HCT116 (cell line): ENCODE results near the gene DIO3. TPM values are rescaled to one million over a fixed set of nuclear protein-coding genes. Genes with fewer than 3 reads are reported as not detected.

ENCODE experiments used
- ATAC-seq: fragments of 200-7000 bp; cut with Tn5 transposase; 2 replicates; pipeline ENCODE4 v1.9.1; 2020; ENCODE audit warnings: mild to moderate bottlenecking, moderate library complexity
- BruUV-seq: library from RNA; stranded (reverse); fragments of 400-500 nt; replicated peaks from 2 replicates; lab custom pipeline; 2021; lab: Mats Ljungman, UMichigan
- CTCF ChIA-PET: fragments of 300-600 bp; sonication (Branson Sonifier 250); formaldehyde crosslinking; loops from one replicate; lab custom pipeline; 2021; ENCODE audit warnings: antibody characterized with exemption; lab: Charles Lee
- POLR2A ChIA-PET: fragments of 300-600, 350-600 bp; sonication (Branson Sonifier 250); formaldehyde crosslinking; loops from one replicate; lab custom pipeline; 2021; ENCODE audit warnings: antibody characterized with exemption; lab: Charles Lee
- RAD21 ChIA-PET, 2 experiments: fragments of 300-600 bp; sonication (Branson Sonifier 250); formaldehyde crosslinking; loops; one replicate each; lab custom pipeline; 2023; ENCODE audit warnings: low total read pairs in 2 of 2; ENCODE audit not compliant: uncharacterized antibody in 2 of 2, unreplicated experiment in 2 of 2, low non-redundant PET in 1 of 2; lab: Charles Lee
- DNase-seq: peaks from one replicate; pipeline ENCODE4 v3.0.0-alpha.2; 2010; ENCODE audit warnings: low read depth, low spot score
- H2AFZ ChIP-seq: fragments of 200-600 bp; shearing (Covaris generic), sonication (generic); 2 replicates; pipeline ENCODE4 v1.6.1; 2017; ENCODE audit warnings: low read depth, mixed run types, mixed read lengths, antibody characterized with exemption, low read length; ENCODE audit not compliant: poor library complexity, severe bottlenecking
- H3K27ac ChIP-seq: 2 replicates; pipeline ENCODE4 v1.5.1; 2012; ENCODE audit warnings: low read depth, low read length
- H3K27me3 ChIP-seq: fragments of 200-600 bp; sonication (generic); 2 replicates; pipeline ENCODE4 v1.6.1; 2016; ENCODE audit warnings: mixed run types, low read length, mixed read lengths; ENCODE audit not compliant: insufficient read depth
- H3K36me3 ChIP-seq, 2 experiments: fragments of 200-500 bp in 1 of 2; fragments of 200-600 bp in 1 of 2; sonication (Bioruptor generic) in 1 of 2; sonication (generic) in 1 of 2; 2 replicates each; pipeline versions ENCODE4 v1.5.1 to v1.6.1; 2014 to 2016; ENCODE audit warnings: low read length in 2 of 2, inconsistent platforms in 1 of 2, mixed read lengths in 1 of 2, mixed run types in 1 of 2; ENCODE audit not compliant: insufficient read depth in 2 of 2, control insufficient read depth in 1 of 2
- H3K4me1 ChIP-seq, 2 experiments: fragments of 200-600 bp in 1 of 2; sonication (generic) in 1 of 2; 2 replicates each; pipeline versions ENCODE4 v1.5.1 to v1.6.1; 2012 to 2017; ENCODE audit warnings: low read length in 2 of 2, inconsistent platforms in 1 of 2, mild to moderate bottlenecking in 1 of 2, mixed read lengths in 1 of 2, mixed run types in 1 of 2, moderate library complexity in 1 of 2; ENCODE audit not compliant: insufficient read depth in 2 of 2, control insufficient read depth in 1 of 2
- H3K4me2 ChIP-seq: fragments of 200-600 bp; sonication (generic); 2 replicates; pipeline ENCODE4 v1.6.1; 2017; ENCODE audit warnings: mixed run types, low read length, mixed read lengths
- H3K4me3 ChIP-seq, 2 experiments: fragments of 200-600 bp in 1 of 2; sonication (generic) in 1 of 2; replicated peaks in 1 of 2; 2 replicates each; pipeline ENCODE4 v1.5.1; 2011 to 2016; ENCODE audit warnings: low read length in 2 of 2, control low read depth in 1 of 2, low read depth in 1 of 2, mild to moderate bottlenecking in 1 of 2, mixed read lengths in 1 of 2, mixed run types in 1 of 2
- H3K79me2 ChIP-seq: fragments of 200-600 bp; sonication (generic); 2 replicates; pipeline ENCODE4 v1.6.1; 2017; ENCODE audit warnings: mild to moderate bottlenecking, mixed run types, low read length, moderate library complexity, mixed read lengths; ENCODE audit not compliant: insufficient read depth
- H3K9ac ChIP-seq: fragments of 200-600 bp; sonication (generic); 2 replicates; pipeline ENCODE4 v1.6.1; 2016; ENCODE audit warnings: low read length, mixed read lengths
- H3K9me2 ChIP-seq: fragments of 200-600 bp; sonication (generic), shearing (Covaris generic); 2 replicates; pipeline ENCODE4 v1.6.1; 2017; ENCODE audit warnings: mixed run types, mild to moderate bottlenecking, moderate library complexity; ENCODE audit not compliant: insufficient read depth
- H3K9me3 ChIP-seq, 2 experiments: fragments of 200-500 bp in 1 of 2; fragments of 200-600 bp in 1 of 2; sonication (Bioruptor generic) in 1 of 2; sonication (generic) in 1 of 2; 2 replicates each; pipeline ENCODE4 v1.6.1; 2014 to 2017; ENCODE audit warnings: low read length in 2 of 2, mixed read lengths in 2 of 2, inconsistent platforms in 1 of 2, low read depth in 1 of 2, mild to moderate bottlenecking in 1 of 2, mixed run types in 1 of 2, moderate library complexity in 1 of 2; ENCODE audit not compliant: control insufficient read depth in 1 of 2, insufficient read depth in 1 of 2
- H4K20me1 ChIP-seq: fragments of 200-600 bp; sonication (generic), shearing (Covaris generic); 2 replicates; pipeline ENCODE4 v1.6.1; 2017; ENCODE audit warnings: mixed run types, mild to moderate bottlenecking, moderate library complexity; ENCODE audit not compliant: insufficient read depth
- ATF3 ChIP-seq: IDR thresholded peaks from 2 replicates; pipeline ENCODE4 v1.6.1; 2012
- CBX3 ChIP-seq: IDR thresholded peaks from 2 replicates; pipeline ENCODE4 v1.6.1; 2012; ENCODE audit warnings: low read depth
- EGR1 ChIP-seq: IDR thresholded peaks from 2 replicates; pipeline ENCODE4 v1.6.1; 2012; ENCODE audit warnings: low read depth
- ELF1 ChIP-seq: IDR thresholded peaks from 2 replicates; pipeline ENCODE4 v1.6.1; 2012; ENCODE audit warnings: low read depth, borderline replicate concordance
- EZH2 ChIP-seq: fragments of 200-600 bp; sonication (generic); IDR thresholded peaks from 2 replicates; pipeline ENCODE4 v1.6.1; 2017; ENCODE audit warnings: antibody characterized with exemption, mixed run types
- FOSL1 ChIP-seq: IDR thresholded peaks from 2 replicates; pipeline ENCODE4 v1.6.1; 2012; ENCODE audit warnings: low read depth
- JUND ChIP-seq: IDR thresholded peaks from 2 replicates; pipeline ENCODE4 v1.6.1; 2012
- MAX ChIP-seq: IDR thresholded peaks from 2 replicates; pipeline ENCODE4 v1.6.1; 2012
- POLR2A ChIP-seq: IDR thresholded peaks from 2 replicates; pipeline ENCODE4 v1.7.0; 2011; ENCODE audit warnings: borderline replicate concordance; ENCODE audit not compliant: insufficient read depth, insufficient read length; ENCODE audit errors: extremely low read depth
- RAD21 ChIP-seq: IDR thresholded peaks from 2 replicates; pipeline ENCODE4 v1.6.1; 2012; ENCODE audit warnings: low read depth, mild to moderate bottlenecking
- SP1 ChIP-seq: IDR thresholded peaks from 2 replicates; pipeline ENCODE4 v1.6.1; 2012; ENCODE audit warnings: low read depth
- YY1 ChIP-seq: IDR thresholded peaks from 2 replicates; pipeline ENCODE4 v1.6.1; 2011; ENCODE audit warnings: low read length, low read depth, moderate library complexity, mild to moderate bottlenecking; ENCODE audit not compliant: insufficient replicate concordance; ENCODE audit errors: extremely low read depth
- ZBTB33 ChIP-seq: IDR thresholded peaks from 2 replicates; pipeline ENCODE4 v1.6.1; 2011; ENCODE audit warnings: mild to moderate bottlenecking, low read length, moderate library complexity; ENCODE audit not compliant: insufficient replicate concordance; ENCODE audit errors: extremely low read depth
- intact Hi-C: fragments of 100-400 bp; cut with micrococcal nuclease; formaldehyde crosslinking; loops from 2 replicates; pipeline ENCODE4 v1.10.0; 2022
- total RNA-seq: library from RNA; stranded (reverse); gene quantifications from one replicate; pipeline ENCODE4 v1.2.1, GENCODE V29; 2021; ENCODE audit not compliant: unreplicated experiment
- TF ChIP-seq, protein P1 (sequence below), 3 experiments: fragments of 200-600 bp in 1 of 3; sonication (generic) in 1 of 3; IDR thresholded peaks in 2 of 3; conservative IDR thresholded peaks in 1 of 3; 2 replicates each; pipeline ENCODE4 v1.5.1; 2012 to 2017; ENCODE audit warnings: low read depth in 2 of 3, low read length in 2 of 3, antibody characterized with exemption in 1 of 3, borderline replicate concordance in 1 of 3, control low read depth in 1 of 3, mild to moderate bottlenecking in 1 of 3, mixed read lengths in 1 of 3, mixed run types in 1 of 3, moderate library complexity in 1 of 3; ENCODE audit not compliant: insufficient read depth in 1 of 3

Gene DIO3
- total RNA-seq, 1 experiment from 2014 or later, result 0.34 TPM

- DNase-seq (no peak), ATAC-seq (no peak)
- H3K4me3 ChIP-seq, result no peak overlapping the region
- CTCF ChIA-PET, result no interaction called here
- RAD21 ChIA-PET, result no interaction called here
- intact Hi-C loops, result no loop called here
- no peak overlapping the region for H3K27ac ChIP-seq
- H3K27me3 ChIP-seq, result no peaks in the 10 kb centered on the region
- no peaks in the 10 kb centered on the region for H4K20me1 ChIP-seq
- no TSS peak for BruUV-seq
- no peaks in the 10 kb centered on the region for H3K9me2 ChIP-seq
- H3K4me2 ChIP-seq, result no peak overlapping the region
- H3K36me3 ChIP-seq, result no peaks in the 10 kb centered on the region
- H3K4me1 ChIP-seq, result no peaks in the 10 kb centered on the region
- no peak overlapping the region for H2AFZ ChIP-seq
- no peaks in the 10 kb centered on the region for H3K9me3 ChIP-seq
- H3K9ac ChIP-seq, result no peak overlapping the region
- H3K79me2 ChIP-seq, result no peaks in the 10 kb centered on the region
- TF ChIP-seq MAX (no peak), RAD21 (no peak), EGR1 (no peak), SP1 (no peak), EZH2 (no peak), POLR2A (no peak), ATF3 (no peak), YY1 (no peak), ELF1 (no peak), ZBTB33 (no peak), JUND (no peak), CBX3 (no peak), FOSL1 (no peak)
- TF ChIP-seq, protein P1, sequence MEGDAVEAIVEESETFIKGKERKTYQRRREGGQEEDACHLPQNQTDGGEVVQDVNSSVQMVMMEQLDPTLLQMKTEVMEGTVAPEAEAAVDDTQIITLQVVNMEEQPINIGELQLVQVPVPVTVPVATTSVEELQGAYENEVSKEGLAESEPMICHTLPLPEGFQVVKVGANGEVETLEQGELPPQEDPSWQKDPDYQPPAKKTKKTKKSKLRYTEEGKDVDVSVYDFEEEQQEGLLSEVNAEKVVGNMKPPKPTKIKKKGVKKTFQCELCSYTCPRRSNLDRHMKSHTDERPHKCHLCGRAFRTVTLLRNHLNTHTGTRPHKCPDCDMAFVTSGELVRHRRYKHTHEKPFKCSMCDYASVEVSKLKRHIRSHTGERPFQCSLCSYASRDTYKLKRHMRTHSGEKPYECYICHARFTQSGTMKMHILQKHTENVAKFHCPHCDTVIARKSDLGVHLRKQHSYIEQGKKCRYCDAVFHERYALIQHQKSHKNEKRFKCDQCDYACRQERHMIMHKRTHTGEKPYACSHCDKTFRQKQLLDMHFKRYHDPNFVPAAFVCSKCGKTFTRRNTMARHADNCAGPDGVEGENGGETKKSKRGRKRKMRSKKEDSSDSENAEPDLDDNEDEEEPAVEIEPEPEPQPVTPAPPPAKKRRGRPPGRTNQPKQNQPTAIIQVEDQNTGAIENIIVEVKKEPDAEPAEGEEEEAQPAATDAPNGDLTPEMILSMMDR (IDR thresholded peaks at IDR 0.05 in 2 of 3, conservative IDR thresholded peaks at IDR 0.05 in 1 of 3; ENCODE audit: borderline replicate concordance in 1 of 3, insufficient read depth in 1 of 3, low read depth in 2 of 3, low read length in 2 of 3), result no peak
- POLR2A ChIA-PET, result no interaction called here
Observed at GRCh38 chr14:101529079-101529478, 32.2 kb upstream of the DIO3 start.
